Small intestine (tissue), 7 donors: ENCODE measurements around the gene CHP1. TPM values are rescaled to one million over a fixed set of nuclear protein-coding genes. Genes with fewer than 3 reads are reported as not detected.
"Not testable (repeated sequence)": the region's sequence is repeated elsewhere in the genome, so short reads cannot be mapped to it uniquely, and the experiment has no call there.

Experiments
- DNase-seq, 2 donors: peaks; one replicate each; pipeline versions ENCODE4 v3.0.0 to v3.0.0-alpha.2; 2013
- FAIRE-seq: peaks from 2 replicates; lab custom pipeline; 2012; peaks lifted over from hg19 to GRCh38; lab: Jason Lieb, UNC
- H3K27ac ChIP-seq, 3 donors: one replicate each; pipeline ENCODE4 v1.5.1; 2013; ENCODE audit warnings: low read length in 2 of 3, mild to moderate bottlenecking in 2 of 3, control low read depth in 1 of 3, inconsistent platforms in 1 of 3, low read depth in 1 of 3, moderate library complexity in 1 of 3
- H3K27me3 ChIP-seq, 3 donors: one replicate each; pipeline ENCODE4 v1.6.1; 2013; ENCODE audit warnings: low read length in 3 of 3, inconsistent platforms in 1 of 3; ENCODE audit not compliant: control insufficient read depth in 3 of 3, insufficient read depth in 3 of 3
- H3K36me3 ChIP-seq, 3 donors: one replicate each; pipeline ENCODE4 v1.6.1; 2013; ENCODE audit warnings: low read length in 3 of 3, inconsistent platforms in 1 of 3, low read depth in 1 of 3, mild to moderate bottlenecking in 1 of 3, moderate library complexity in 1 of 3; ENCODE audit not compliant: control insufficient read depth in 3 of 3, insufficient read depth in 2 of 3
- H3K4me1 ChIP-seq, 3 donors: one replicate each; pipeline ENCODE4 v1.6.1; 2013; ENCODE audit warnings: low read length in 2 of 3, inconsistent platforms in 1 of 3, low read depth in 1 of 3, mild to moderate bottlenecking in 1 of 3, moderate library complexity in 1 of 3; ENCODE audit not compliant: control insufficient read depth in 3 of 3, insufficient read depth in 2 of 3
- H3K4me3 ChIP-seq, 3 donors: one replicate each; pipeline ENCODE4 v1.5.1; 2013; ENCODE audit warnings: low read length in 3 of 3, control low read depth in 1 of 3, inconsistent platforms in 1 of 3, low read depth in 1 of 3, mild to moderate bottlenecking in 1 of 3, moderate library complexity in 1 of 3
- H3K9me3 ChIP-seq, 2 donors: one replicate each; pipeline ENCODE4 v1.6.1; 2013; ENCODE audit warnings: low read depth in 1 of 2, low read length in 1 of 2; ENCODE audit not compliant: control insufficient read depth in 2 of 2, insufficient read depth in 1 of 2
- WGBS, 3 donors: extraction: QIAGEN DNeasy Blood & Tissue Kit; methylation state at CpG; one replicate each; pipeline ENCODE4 v1.1.7; 2013; 5-methylcytosine and 5-hydroxymethylcytosine counted together
- polyA plus RNA-seq, 4 donors: library from polyadenylated mRNA; stranded (reverse) in 3 of 4; unstranded in 1 of 4; fragments of 200-250 nt in 3 of 4; fragments of 120-200 nt in 1 of 4; gene quantifications; one replicate each; pipeline versions ENCODE4 v1.2.1 to v1.2.3, GENCODE V29; 2013
- donor health status: healthy with polysubstance abuse.
- donor health status: control.
- donor health status: control.
- donor health status: Bipolar disorder and iron deficiency.
- donor health status: healthy.

The CHP1 gene
- polyA plus RNA-seq, 4 donors = 67.4 to 147 (median 109) TPM

- 28 to 44% (median 28%) methylated on average over 3 of the region's 3 CpGs for WGBS, 3 donors
- Histone ChIP-seq H3K36me3 (peaks cover 5 to 12% (median 10%) of the 10 kb centered on the region in 3 donors), H3K9me3 (no peaks in the 10 kb centered on the region), H3K4me1 (peaks cover 0 to 6% (median 2%) of the 10 kb centered on the region in 3 donors), H3K27me3 (no peaks in the 10 kb centered on the region), H3K4me3 (no peak overlapping the region), H3K27ac (peak overlapping the region; percentile 52 to 64 (median 58))
- peak; percentile 58 to 67 for DNase-seq
- no peak for FAIRE-seq
These were observed 27.8 kb downstream of the CHP1 start for GRCh38 chr15:41258750-41259471.

- WGBS, 3 donors = 42 to 69% (median 54%) methylated on average over 12 of the region's 12 CpGs
- Histone ChIP-seq H3K36me3 (peaks cover 5 to 17% (median 10%) of the 10 kb centered on the region in 3 donors), H3K4me3 (no peak overlapping the region), H3K27me3 (no peaks in the 10 kb centered on the region), H3K27ac (peak overlapping the region; percentile 21 to 58 (median 34)), H3K9me3 (no peaks in the 10 kb centered on the region), H3K4me1 (peaks cover 0 to 6% (median 2%) of the 10 kb centered on the region in 3 donors)
- DNase-seq = peak; percentile 60 to 90
- no peak for FAIRE-seq
These were observed 28.6 kb downstream of the CHP1 start for GRCh38 chr15:41259546-41260189.

- not testable (repeated sequence) for H3K4me1 ChIP-seq, DNase-seq, H3K27ac ChIP-seq, H3K4me3 ChIP-seq, FAIRE-seq, H3K9me3 ChIP-seq, H3K27me3 ChIP-seq
- H3K36me3 ChIP-seq = peaks cover 5 to 18% (median 10%) of the 10 kb centered on the region in 3 donors
- WGBS, 3 donors = 97% methylated on average over 7 of the region's 7 CpGs
These were observed 29.9 kb downstream of the CHP1 start for GRCh38 chr15:41260924-41261323.

- Histone ChIP-seq H3K4me1 (peaks cover 0 to 6% (median 2%) of the 10 kb centered on the region in 3 donors), H3K9me3 (no peaks in the 10 kb centered on the region), H3K4me3 (no peak overlapping the region), H3K36me3 (peaks cover 2 to 24% (median 10%) of the 10 kb centered on the region in 3 donors), H3K27me3 (no peaks in the 10 kb centered on the region), H3K27ac (no peak overlapping the region)
- WGBS, 3 donors = 89 to 96% (median 94%) methylated on average over 8 of the region's 8 CpGs
- DNase-seq (no peak), FAIRE-seq (no peak)
These were observed 31.5 kb downstream of the CHP1 start for GRCh38 chr15:41262571-41262970.

GRCh38 chr15:41263891-41264351, 32.9 kb downstream of the CHP1 start:
- Histone ChIP-seq H3K36me3 (peaks cover 2 to 25% (median 8%) of the 10 kb centered on the region in 3 donors), H3K27ac (no peak overlapping the region)

GRCh38 chr15:41269887-41270286, 38.8 kb downstream of the CHP1 start:
- Histone ChIP-seq H3K4me3 (no peak overlapping the region), H3K9me3 (no peaks in the 10 kb centered on the region), H3K27ac (no peak overlapping the region), H3K27me3 (no peaks in the 10 kb centered on the region), H3K36me3 (peaks cover 10 to 47% (median 18%) of the 10 kb centered on the region in 3 donors), H3K4me1 (no peaks in the 10 kb centered on the region)
- FAIRE-seq = no peak
- WGBS, 3 donors = 97 to 100% (median 97%) methylated on average over 2 of the region's 2 CpGs
- no peak for DNase-seq

More at GRCh38 chr15:41263891-41264351, 32.9 kb downstream of the CHP1 start:
- no peak for FAIRE-seq
- no peak overlapping the region for H3K4me3 ChIP-seq
- DNase-seq = peak in 1 of 2 donors; percentile 16
- H3K27me3 ChIP-seq = no peaks in the 10 kb centered on the region
- WGBS, 3 donors = 62 to 78% (median 78%) methylated on average over 6 of the region's 6 CpGs
- H3K9me3 ChIP-seq = no peaks in the 10 kb centered on the region
- H3K4me1 ChIP-seq = peaks cover 0 to 6% (median 0%) of the 10 kb centered on the region in 3 donors

- DNase-seq = peak in 1 of 2 donors; percentile 61
- Histone ChIP-seq H3K4me3 (no peak overlapping the region), H3K4me1 (peaks cover 0 to 3% (median 0%) of the 10 kb centered on the region in 3 donors), H3K27ac (no peak overlapping the region), H3K36me3 (peaks cover 8 to 49% (median 11%) of the 10 kb centered on the region in 3 donors), H3K9me3 (no peaks in the 10 kb centered on the region), H3K27me3 (no peaks in the 10 kb centered on the region)
- FAIRE-seq = no peak
These were observed 45.8 kb downstream of the CHP1 start for GRCh38 chr15:41276831-41277230.

- FAIRE-seq (no peak), DNase-seq (no peak)
- H3K27me3 ChIP-seq = no peaks in the 10 kb centered on the region
- WGBS, 3 donors = 88 to 96% (median 92%) methylated on average over 3 of the region's 3 CpGs
- H3K9me3 ChIP-seq = no peaks in the 10 kb centered on the region
- H3K4me3 ChIP-seq = no peak overlapping the region
- no peak overlapping the region for H3K27ac ChIP-seq
- H3K36me3 ChIP-seq = peaks cover 7 to 37% (median 8%) of the 10 kb centered on the region in 3 donors
- peaks cover 0 to 7% (median 0%) of the 10 kb centered on the region in 3 donors for H3K4me1 ChIP-seq
These were observed 47.3 kb downstream of the CHP1 start for GRCh38 chr15:41278319-41278718.
